Measurements from ENCODE around the gene SHPK. TPM values are rescaled to one million over a fixed set of nuclear protein-coding genes. Genes with fewer than 3 reads are reported as not detected.

SHPK gene
- total RNA-seq, 1 donor from 2014 or later = 14.1 TPM

- Mint-ChIP-seq H3K9me3 (ENCODE audit: unreplicated experiment) (no peaks in the 10 kb centered on the region), H3K27me3 (ENCODE audit: unreplicated experiment) (no peaks in the 10 kb centered on the region), H3K27ac (ENCODE audit: unreplicated experiment) (no peak overlapping the region), H3K4me1 (ENCODE audit: unreplicated experiment) (no peaks in the 10 kb centered on the region), H3K36me3 (ENCODE audit: low read depth, unreplicated experiment) (peaks cover 3% of the 10 kb centered on the region), H3K4me3 (ENCODE audit: unreplicated experiment) (no peak overlapping the region)
- DNase-seq (ENCODE audit: low spot score) = no peak
- TF ChIP-seq CTCF (IDR thresholded peaks at IDR 0.05; ENCODE audit: unreplicated experiment) = no peak
These were observed 61.8 kb downstream of the SHPK start for GRCh38 chr17:3574231-3574630.

DNA sequence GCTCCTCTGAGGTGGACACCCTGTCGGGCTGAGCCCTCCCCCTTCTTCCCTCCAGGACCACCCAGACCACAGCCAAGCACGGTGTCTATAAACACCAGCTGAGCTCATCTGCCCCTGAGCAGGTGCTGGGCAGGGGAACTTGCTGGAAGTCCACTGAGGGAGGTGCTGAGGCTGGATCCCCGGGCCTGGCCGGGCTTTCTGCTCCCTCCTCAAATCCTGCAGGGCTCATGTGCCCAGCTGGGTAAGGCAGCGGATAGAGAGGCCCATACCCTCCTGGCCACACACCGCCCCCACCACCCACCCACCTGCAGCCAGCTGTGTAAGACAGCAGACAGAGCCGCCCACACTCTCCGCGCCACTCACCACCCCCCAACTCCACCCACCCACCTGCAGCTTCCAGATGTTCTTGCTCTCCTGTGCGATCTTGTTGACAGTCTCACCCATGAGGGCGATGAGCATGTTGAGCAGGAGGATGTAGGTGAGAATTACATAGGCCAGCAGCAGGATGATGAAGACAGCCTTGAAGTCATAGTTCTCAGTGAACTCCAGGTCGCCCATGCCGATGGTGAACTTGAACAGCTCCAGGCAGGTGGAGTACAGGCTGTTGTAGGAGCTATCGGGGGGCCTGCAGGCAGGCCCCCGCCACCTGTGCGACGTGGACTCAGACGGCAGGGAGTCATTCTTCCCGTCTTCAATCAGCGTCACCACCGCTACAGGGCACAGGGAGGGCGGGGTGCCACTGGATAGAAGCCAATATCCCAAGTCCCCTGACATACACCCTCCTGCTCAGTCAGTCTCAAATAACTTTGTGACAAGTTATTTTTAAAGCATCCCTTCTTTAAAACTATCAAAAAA is 62.6 kb downstream of the SHPK start:
- H3K27me3 Mint-ChIP-seq (ENCODE audit: unreplicated experiment) = no peaks in the 10 kb centered on the region
- no peak for TF ChIP-seq CTCF (IDR thresholded peaks at IDR 0.05; ENCODE audit: unreplicated experiment)
- no peaks in the 10 kb centered on the region for H3K4me1 Mint-ChIP-seq (ENCODE audit: unreplicated experiment)
- DNase-seq (ENCODE audit: low spot score) = no peak
- H3K27ac Mint-ChIP-seq (ENCODE audit: unreplicated experiment) = no peak overlapping the region
- H3K36me3 Mint-ChIP-seq (ENCODE audit: low read depth, unreplicated experiment) = peaks cover 3% of the 10 kb centered on the region
- H3K4me3 Mint-ChIP-seq (ENCODE audit: unreplicated experiment) = no peak overlapping the region
- no peaks in the 10 kb centered on the region for H3K9me3 Mint-ChIP-seq (ENCODE audit: unreplicated experiment)

GRCh38 chr17:3572231-3572630 is 63.8 kb downstream of the SHPK start:
- no peak for TF ChIP-seq CTCF (IDR thresholded peaks at IDR 0.05; ENCODE audit: unreplicated experiment)
- Mint-ChIP-seq H3K27me3 (ENCODE audit: unreplicated experiment) (no peaks in the 10 kb centered on the region), H3K4me1 (ENCODE audit: unreplicated experiment) (no peaks in the 10 kb centered on the region), H3K27ac (ENCODE audit: unreplicated experiment) (no peak overlapping the region), H3K9me3 (ENCODE audit: unreplicated experiment) (no peaks in the 10 kb centered on the region), H3K4me3 (ENCODE audit: unreplicated experiment) (no peak overlapping the region), H3K36me3 (ENCODE audit: low read depth, unreplicated experiment) (peaks cover 3% of the 10 kb centered on the region)
- no peak for DNase-seq (ENCODE audit: low spot score)

- H3K9me3 Mint-ChIP-seq (ENCODE audit: unreplicated experiment) = no peaks in the 10 kb centered on the region
- H3K27me3 Mint-ChIP-seq (ENCODE audit: unreplicated experiment) = no peaks in the 10 kb centered on the region
- no peak for DNase-seq (ENCODE audit: low spot score)
- no peak overlapping the region for H3K4me3 Mint-ChIP-seq (ENCODE audit: unreplicated experiment)
- TF ChIP-seq CTCF (IDR thresholded peaks at IDR 0.05; ENCODE audit: unreplicated experiment) = no peak
- H3K4me1 Mint-ChIP-seq (ENCODE audit: unreplicated experiment) = no peaks in the 10 kb centered on the region
- H3K36me3 Mint-ChIP-seq (ENCODE audit: low read depth, unreplicated experiment) = peaks cover 3% of the 10 kb centered on the region
- no peak overlapping the region for H3K27ac Mint-ChIP-seq (ENCODE audit: unreplicated experiment)
These were observed 64.8 kb downstream of the SHPK start for GRCh38 chr17:3571043-3571900.

Data from endothelial cell (in vitro differentiated cells).